H1 (cell line): Measurements from ENCODE around the gene ZNF112. TPM values are rescaled to one million over a fixed set of nuclear protein-coding genes. Genes with fewer than 3 reads are reported as not detected.

Source experiments
- CTCF ChIA-PET: fragments of 300-600 bp; sonication (Branson Sonifier 250); formaldehyde crosslinking; loops from one replicate; lab custom pipeline; 2021; ENCODE audit not compliant: partially characterized antibody; lab: Charles Lee
- POLR2A ChIA-PET: fragments of 300-600 bp; sonication (Branson Sonifier 250); formaldehyde crosslinking; loops from one replicate; lab custom pipeline; 2021; ENCODE audit warnings: inconsistent platforms; ENCODE audit not compliant: partially characterized antibody; lab: Charles Lee
- DNase-seq, 2 experiments: peaks; one replicate each; pipeline versions ENCODE4 v3.0.0 to v3.0.0-alpha.2; 2010 to 2022; ENCODE audit warnings: low spot score in 2 of 2, low read depth in 1 of 2, mixed read lengths in 1 of 2
- FAIRE-seq: peaks from 2 replicates; lab custom pipeline; 2011; peaks lifted over from hg19 to GRCh38; lab: Jason Lieb, UNC
- H2AFZ ChIP-seq: 2 replicates; pipeline ENCODE4 v1.8.1; 2012; ENCODE audit warnings: low read length, inconsistent platforms
- H2AK5ac ChIP-seq: 2 replicates; pipeline ENCODE4 v1.6.1; 2013; ENCODE audit warnings: low read depth, low read length
- H2BK120ac ChIP-seq: replicated peaks from 2 replicates; pipeline ENCODE3; 2013; ENCODE audit warnings: low read depth, low read length, inconsistent platforms
- H2BK12ac ChIP-seq: 2 replicates; pipeline ENCODE4 v1.6.1; 2013; ENCODE audit warnings: low read depth, low read length
- H2BK15ac ChIP-seq: 2 replicates; pipeline ENCODE4 v1.6.1; 2013; ENCODE audit warnings: low read length
- H2BK20ac ChIP-seq: 2 replicates; pipeline ENCODE4 v1.6.1; 2013; ENCODE audit warnings: low read length
- H2BK5ac ChIP-seq: 2 replicates; pipeline ENCODE4 v1.6.1; 2013; ENCODE audit warnings: low read depth, low read length
- H3K14ac ChIP-seq: 2 replicates; pipeline ENCODE4 v1.6.1; 2013; ENCODE audit warnings: inconsistent platforms; ENCODE audit not compliant: insufficient read length
- H3K18ac ChIP-seq: 2 replicates; pipeline ENCODE4 v1.6.1; 2013; ENCODE audit warnings: low read length; ENCODE audit errors: extremely low read depth
- H3K23ac ChIP-seq: 2 replicates; pipeline ENCODE4 v1.6.1; 2013; ENCODE audit warnings: inconsistent platforms; ENCODE audit not compliant: insufficient read length
- H3K23me2 ChIP-seq: 2 replicates; pipeline ENCODE4 v1.6.1; 2013; ENCODE audit warnings: low read depth, low read length
- H3K27ac ChIP-seq: 2 replicates; pipeline ENCODE4 v1.6.1; 2011; ENCODE audit warnings: low read depth, low read length, inconsistent platforms
- H3K27me3 ChIP-seq, 4 experiments: replicated peaks in 1 of 4; 1 replicate in 1 of 4; 2 replicates in 3 of 4; pipeline versions ENCODE4 v1.6.1 to v1.8.1; 2011 to 2013; ENCODE audit warnings: low read length in 3 of 4, mild to moderate bottlenecking in 3 of 4, inconsistent platforms in 2 of 4, mixed read lengths in 2 of 4, moderate library complexity in 1 of 4; ENCODE audit not compliant: control insufficient read depth in 3 of 4, insufficient read depth in 3 of 4; ENCODE audit errors: extremely low read depth in 1 of 4
- H3K36me3 ChIP-seq, 4 experiments: 2 replicates each; pipeline versions ENCODE4 v1.6.1 to v1.8.1; 2011 to 2013; ENCODE audit warnings: mild to moderate bottlenecking in 4 of 4, low read length in 3 of 4, moderate library complexity in 2 of 4, control low read depth in 1 of 4, inconsistent platforms in 1 of 4; ENCODE audit not compliant: insufficient read depth in 4 of 4, control insufficient read depth in 2 of 4
- H3K4ac ChIP-seq: replicated peaks from 2 replicates; pipeline ENCODE3; 2013; ENCODE audit warnings: low read length, low read depth, mixed read lengths, inconsistent platforms; ENCODE audit not compliant: insufficient read length
- H3K4me1 ChIP-seq, 4 experiments: replicated peaks in 1 of 4; 1 replicate in 1 of 4; 2 replicates in 3 of 4; pipeline versions ENCODE4 v1.6.1 to v1.8.1; 2011 to 2013; ENCODE audit warnings: low read length in 3 of 4, inconsistent platforms in 2 of 4, mixed read lengths in 1 of 4; ENCODE audit not compliant: insufficient read depth in 4 of 4, control insufficient read depth in 3 of 4
- H3K4me2 ChIP-seq, 2 experiments: 2 replicates each; pipeline versions ENCODE4 v1.6.1 to v1.8.1; 2011 to 2013; ENCODE audit warnings: low read depth in 2 of 2, low read length in 2 of 2, control low read depth in 1 of 2, inconsistent platforms in 1 of 2, mild to moderate bottlenecking in 1 of 2; ENCODE audit not compliant: insufficient read depth in 1 of 2
- H3K4me3 ChIP-seq, 4 experiments: fragments of 200-600, 300-600 bp in 1 of 4; sonication (generic), shearing (Covaris generic), sonication (Bioruptor Twin) in 1 of 4; 2 replicates each; pipeline versions ENCODE4 v1.5.1 to v1.8.1; 2011 to 2016; ENCODE audit warnings: low read length in 4 of 4, low read depth in 3 of 4, control low read depth in 2 of 4, inconsistent platforms in 2 of 4, mild to moderate bottlenecking in 2 of 4, mixed read lengths in 1 of 4, moderate library complexity in 1 of 4; ENCODE audit not compliant: insufficient read depth in 2 of 4; ENCODE audit errors: extremely low read depth in 1 of 4
- H3K56ac ChIP-seq: replicated peaks from 2 replicates; pipeline ENCODE3; 2013; ENCODE audit warnings: low read depth, mild to moderate bottlenecking, mixed read lengths, low read length, inconsistent platforms; ENCODE audit not compliant: insufficient read length
- H3K79me1 ChIP-seq: 2 replicates; pipeline ENCODE4 v1.6.1; 2013; ENCODE audit warnings: low read depth, low read length, control low read depth
- H3K79me2 ChIP-seq, 2 experiments: 2 replicates each; pipeline versions ENCODE4 v1.6.1 to v1.8.1; 2012 to 2013; ENCODE audit warnings: low read length in 2 of 2, mild to moderate bottlenecking in 2 of 2, inconsistent platforms in 1 of 2; ENCODE audit not compliant: insufficient read depth in 2 of 2, control insufficient read depth in 1 of 2
- H3K9ac ChIP-seq, 4 experiments: replicated peaks in 1 of 4; 1 replicate in 1 of 4; 2 replicates in 3 of 4; pipeline versions ENCODE4 v1.6.1 to v1.8.1; 2011 to 2013; ENCODE audit warnings: low read depth in 3 of 4, low read length in 3 of 4, control low read depth in 2 of 4, mild to moderate bottlenecking in 2 of 4, moderate library complexity in 2 of 4, inconsistent platforms in 1 of 4; ENCODE audit errors: extremely low read depth in 1 of 4
- H3K9me3 ChIP-seq, 2 experiments: 2 replicates each; pipeline versions ENCODE4 v1.6.1 to v1.8.1; 2012 to 2013; ENCODE audit warnings: mild to moderate bottlenecking in 2 of 2, moderate library complexity in 2 of 2, control low read depth in 1 of 2, inconsistent platforms in 1 of 2, low read depth in 1 of 2, low read length in 1 of 2, mixed read lengths in 1 of 2; ENCODE audit not compliant: insufficient read depth in 2 of 2
- H4K20me1 ChIP-seq, 2 experiments: replicated peaks in 1 of 2; 2 replicates each; pipeline versions ENCODE3 to v1.8.1; 2011 to 2013; ENCODE audit warnings: inconsistent platforms in 2 of 2, low read length in 2 of 2, mild to moderate bottlenecking in 1 of 2; ENCODE audit not compliant: insufficient read depth in 2 of 2, control insufficient read depth in 1 of 2
- H4K5ac ChIP-seq: 2 replicates; pipeline ENCODE4 v1.6.1; 2013; ENCODE audit warnings: low read length, low read depth, mixed read lengths, inconsistent platforms; ENCODE audit not compliant: insufficient read length
- H4K8ac ChIP-seq: 2 replicates; pipeline ENCODE4 v1.8.0; 2013; ENCODE audit warnings: mild to moderate bottlenecking, moderate library complexity, low read length, inconsistent platforms; ENCODE audit not compliant: insufficient read depth; ENCODE audit errors: extremely low read depth
- H4K91ac ChIP-seq: replicated peaks from 2 replicates; pipeline ENCODE3; 2013; ENCODE audit warnings: low read length, mixed read lengths, inconsistent platforms; ENCODE audit not compliant: insufficient read length
- BRCA1 ChIP-seq: IDR thresholded peaks from 2 replicates; pipeline ENCODE4 v1.6.1; 2012; ENCODE audit warnings: low read depth, low read length, improper control_type of control experiment
- CTCF ChIP-seq, 3 experiments: IDR thresholded peaks; 1 replicate in 2 of 3; 2 replicates in 1 of 3; pipeline versions ENCODE4 v1.5.1 to v1.6.1; 2011; ENCODE audit warnings: low read length in 3 of 3, mild to moderate bottlenecking in 3 of 3, inconsistent platforms in 2 of 3, low read depth in 1 of 3, moderate library complexity in 1 of 3; ENCODE audit not compliant: insufficient read depth in 1 of 3; ENCODE audit errors: control extremely low read depth in 1 of 3
- HDAC6 ChIP-seq: IDR thresholded peaks from one replicate; pipeline ENCODE4 v1.7.1; 2012; ENCODE audit warnings: low read depth, mild to moderate bottlenecking, inconsistent platforms, low read length, moderate library complexity
- MAFK ChIP-seq: IDR thresholded peaks from 2 replicates; pipeline ENCODE4 v1.6.1; 2012; ENCODE audit warnings: low read depth, mild to moderate bottlenecking, improper control_type of control experiment, low read length
- MAX ChIP-seq: IDR thresholded peaks from 2 replicates; pipeline ENCODE4 v1.6.1; 2012; ENCODE audit warnings: inconsistent platforms
- NANOG ChIP-seq: IDR thresholded peaks from 2 replicates; pipeline ENCODE4 v1.6.1; 2011; ENCODE audit warnings: low read length, low read depth, mild to moderate bottlenecking, inconsistent platforms; ENCODE audit not compliant: insufficient read depth, poor library complexity, severe bottlenecking
- PHF8 ChIP-seq: fragments of 200-600 bp; sonication (generic); conservative IDR thresholded peaks from 2 replicates; pipeline ENCODE4 v1.7.1; 2012; ENCODE audit warnings: low read depth, mild to moderate bottlenecking, inconsistent platforms, low read length, moderate library complexity
- POLR2AphosphoS5 ChIP-seq: IDR thresholded peaks from 2 replicates; pipeline ENCODE4 v1.6.1; 2011; ENCODE audit warnings: low read depth, low read length
- RFX5 ChIP-seq: IDR thresholded peaks from 2 replicates; pipeline ENCODE4 v1.6.1; 2011; ENCODE audit warnings: low read depth, low read length, improper control_type of control experiment, borderline replicate concordance
- WGBS, 2 experiments: shearing (Covaris generic) in 1 of 2; methylation state at CpG; one replicate each; pipeline versions ENCODE4 v1.1.6 to v1.1.7; 2013 to 2015; ENCODE audit warnings: low lambda C conversion rate in 2 of 2, mixed read lengths in 2 of 2, inconsistent platforms in 1 of 2, low coverage in 1 of 2, missing lambda C conversion rate in 1 of 2; ENCODE audit not compliant: insufficient replicate concordance in 2 of 2, insufficient coverage in 1 of 2, insufficient read length in 1 of 2; ENCODE audit errors: extremely low coverage in 1 of 2, missing lambda C conversion rate in 1 of 2; 5-methylcytosine and 5-hydroxymethylcytosine counted together
- polyA plus RNA-seq, 7 experiments: library from polyadenylated mRNA; depleted of rRNA in 3 of 7; stranded (reverse) in 5 of 7; unstranded in 2 of 7; fragments of >200 nt in 5 of 7; fragments of 200-250 nt in 2 of 7; gene quantifications; 1 replicate in 5 of 7; 2 replicates in 1 of 7; 4 replicates in 1 of 7; pipeline versions ENCODE4 v1.2.1 to v1.2.3, GENCODE V29; 2011 to 2013; ENCODE audit warnings: missing spikeins in 2 of 7, mixed read lengths in 2 of 7
- total RNA-seq: library from RNA; stranded (reverse); fragmentation: NEBNext Ultra II Directional; extraction: Animal tissue kit (Norgen Biotek cat#: 25700); gene quantifications from 2 replicates; pipeline ENCODE4 v1.2.1, GENCODE V29; 2021

The ZNF112 gene
- total and polyA plus RNA-seq, 2 of the 8 experiments (the other 6 are each of a cell fraction or from before 2014, with no cell fraction given), result 0.70 to 2.8 TPM

DNA sequence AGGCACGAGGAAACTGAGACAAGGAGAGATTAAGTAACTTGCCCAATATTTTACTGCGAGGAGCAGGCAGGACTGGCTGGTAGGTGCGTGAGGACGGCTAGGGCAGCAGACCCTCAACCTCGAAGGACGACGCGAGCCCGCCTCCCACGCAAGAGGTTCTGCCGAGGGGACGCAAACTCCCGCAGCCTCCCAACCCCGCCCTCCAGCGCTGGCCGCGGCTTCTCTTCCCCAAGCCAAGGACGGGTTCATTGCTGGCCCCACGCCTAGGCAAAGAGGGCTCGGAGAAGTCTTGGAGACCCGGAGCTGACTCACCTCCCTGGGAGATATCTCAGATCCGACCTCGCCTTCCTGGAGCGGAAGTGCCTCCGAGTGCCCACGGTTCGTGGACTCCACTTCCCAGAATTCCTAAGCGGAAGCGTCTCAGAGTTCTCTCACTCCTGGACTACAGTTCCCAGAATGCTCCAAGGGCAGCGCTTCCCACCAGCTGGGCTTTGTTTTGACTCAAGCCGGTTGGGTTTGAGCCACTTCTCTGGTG, 51.8 kb downstream of the ZNF112 start, which contains the start of gene ZNF235:
TSS of gene ZNF235 (minus strand) at position 367 of the 535 bp plus-strand sequence. CDS start 1,621 bp downstream, outside the sequence.
- Histone ChIP-seq H4K20me1 (no peaks in the 10 kb centered on the region), H3K27me3 (no peaks in the 10 kb centered on the region), H3K36me3 (peaks cover 0 to under 1% (median under 1%) of the 10 kb centered on the region in 4 experiments; a peak in 5 of 8 replicates), H3K4me1 (no peaks in the 10 kb centered on the region), H2BK15ac (no peak within 1 kb of the TSS), H2BK5ac (no peak within 1 kb of the TSS), H2BK12ac (no peak within 1 kb of the TSS), H2BK120ac (no peak within 1 kb of the TSS), H4K91ac (no peak within 1 kb of the TSS), H4K8ac (peak within 1 kb of the TSS; percentile 84; the same call in 1 of the 2 replicates), H3K4me3 (peak within 1 kb of the TSS; percentile 68 to 91 (median 88)), H2AFZ (peak within 1 kb of the TSS; percentile 97), H3K14ac (no peak within 1 kb of the TSS), H3K4me2 (peak within 1 kb of the TSS; percentile 59 to 71), H3K56ac (no peak within 1 kb of the TSS), H2AK5ac (no peak within 1 kb of the TSS), H3K9me3 (peaks cover under 1 to 4% of the 10 kb centered on the region in 2 experiments; a peak in 3 of 4 replicates), H2BK20ac (no peak within 1 kb of the TSS), H3K27ac (no peak within 1 kb of the TSS), H3K79me1 (no peaks in the 10 kb centered on the region), H3K23me2 (peaks cover 3% of the 10 kb centered on the region; the same call in 1 of the 2 replicates), H3K9ac (peak within 1 kb of the TSS; percentile 8 to 65 (median 34)), H3K4ac (peak within 1 kb of the TSS; percentile 55), H4K5ac (no peak within 1 kb of the TSS), H3K23ac (no peak within 1 kb of the TSS), H3K79me2 (no peaks in the 10 kb centered on the region), H3K18ac (peak within 1 kb of the TSS; percentile 15; the same call in 1 of the 2 replicates)
- DNase-seq, result peak; percentile 82 to 84
- ChIA-PET POLR2A (interaction anchor here (0.6 to 1.6 kb wide), 7 partner anchors 11 to 369 kb away, joined by 3 to 8 read pairs (median 3); partner anchors contain the start of gene ZNF221), CTCF (no interaction called here)
- FAIRE-seq, result peak; percentile 91
- 2% methylated on average over 31 of the region's 31 CpGs; no CpG with 5 or more reads in 1 of the 2 experiments for WGBS, 2 experiments
- TF ChIP-seq MAFK, result no peak
- no peak for TF ChIP-seq NANOG
- no peak for TF ChIP-seq RFX5
- TF ChIP-seq HDAC6, result no peak
- peak; percentile 56; the same call in 1 of the 2 replicates for TF ChIP-seq PHF8
- TF ChIP-seq POLR2AphosphoS5, result no peak
- peak; percentile 48; the same call in 1 of the 2 replicates for TF ChIP-seq MAX
- TF ChIP-seq CTCF (IDR thresholded peaks at IDR 0.05; ENCODE audit: control extremely low read depth in 1 of 3, insufficient read depth in 1 of 3, low read depth in 1 of 3, low read length in 3 of 3), result no peak
- no peak for TF ChIP-seq BRCA1
